GM19193 (cell line): ENCODE data around the gene CFAP73.

Experiments
- POLR2A ChIP-seq: IDR thresholded peaks from 4 replicates; pipeline ENCODE4 v1.6.1; 2011; ENCODE audit not compliant: insufficient read depth, insufficient read length; ENCODE audit errors: extremely low read depth

Gene CFAP73

DNA sequence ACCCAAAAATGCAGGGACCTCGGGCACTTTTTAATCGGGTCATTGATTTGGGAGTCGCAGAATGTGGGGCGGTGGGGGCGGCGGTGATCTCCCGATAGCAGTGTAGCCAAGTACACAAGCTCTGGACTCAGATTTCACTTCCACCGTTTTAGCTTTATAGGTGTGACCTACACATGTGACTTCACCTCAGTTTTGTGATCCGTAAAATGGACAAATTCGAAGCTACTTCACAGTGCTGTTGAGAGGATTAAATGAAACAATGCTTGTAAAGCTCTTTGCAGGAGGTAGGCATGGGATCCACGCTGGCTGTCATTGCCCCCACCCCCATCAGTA is 36.5 kb downstream of the CFAP73 start:
- no peak for TF ChIP-seq POLR2A

DNA sequence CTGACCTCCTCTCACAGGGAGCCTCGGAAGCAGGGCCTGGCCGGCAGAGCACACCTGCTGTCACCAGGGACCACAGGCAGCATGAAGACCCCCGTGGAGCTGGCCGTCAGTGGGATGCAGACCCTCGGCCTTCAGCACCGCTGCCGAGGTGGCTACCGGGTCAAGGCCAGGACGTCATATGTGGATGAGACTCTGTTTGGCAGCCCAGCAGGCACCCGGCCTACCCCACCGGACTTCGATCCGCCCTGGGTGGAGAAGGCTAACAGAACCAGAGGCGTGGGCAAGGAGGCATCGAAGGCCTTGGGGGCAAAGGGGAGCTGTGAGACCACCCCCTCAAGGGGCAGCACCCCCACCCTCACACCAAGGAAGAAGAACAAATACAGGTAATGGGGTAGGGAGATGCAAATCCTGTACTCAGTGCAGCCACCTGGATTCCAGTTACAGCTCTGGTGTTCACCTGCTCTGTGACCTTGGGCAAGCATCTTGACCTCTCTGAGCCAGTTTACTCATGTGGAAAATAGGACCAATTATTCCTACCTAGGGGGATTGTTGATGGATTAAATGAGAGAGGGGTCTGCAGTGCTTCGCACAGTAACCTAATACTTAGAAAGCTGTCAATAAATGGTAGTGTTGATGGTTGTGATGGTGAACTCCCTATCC is 37.3 kb downstream of the CFAP73 start:
- TF ChIP-seq POLR2A: no peak

GRCh38 chr12:113189361-113189760 is 39.8 kb downstream of the CFAP73 start:
- no peak for TF ChIP-seq POLR2A

GRCh38 chr12:113190761-113191160 is 41.2 kb downstream of the CFAP73 start:
- TF ChIP-seq POLR2A: no peak

- no peak for TF ChIP-seq POLR2A
Measured at GRCh38 chr12:113191227-113191626, 41.7 kb downstream of the CFAP73 start.

DNA sequence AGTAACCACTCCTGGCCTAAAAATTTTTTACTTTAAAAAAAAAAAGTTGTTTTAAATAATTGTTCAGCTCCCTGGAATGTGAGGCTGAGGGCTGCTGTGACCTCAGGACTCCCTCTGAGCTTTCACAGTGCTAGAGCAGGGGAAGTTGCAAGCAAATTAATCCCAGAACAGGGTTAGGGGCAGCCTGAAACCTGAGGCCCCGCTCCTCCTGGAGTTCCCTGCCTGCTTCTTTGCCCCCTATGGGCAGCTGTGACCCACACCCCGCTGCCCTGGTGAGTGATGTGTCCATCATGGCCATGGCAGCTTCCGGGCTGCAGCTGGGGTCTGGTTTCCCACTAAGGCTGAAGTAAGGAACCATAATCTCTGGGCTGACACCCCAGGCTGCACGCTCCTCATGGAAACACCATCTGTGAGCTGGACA is 45.5 kb downstream of the CFAP73 start:
- TF ChIP-seq POLR2A: no peak

DNA sequence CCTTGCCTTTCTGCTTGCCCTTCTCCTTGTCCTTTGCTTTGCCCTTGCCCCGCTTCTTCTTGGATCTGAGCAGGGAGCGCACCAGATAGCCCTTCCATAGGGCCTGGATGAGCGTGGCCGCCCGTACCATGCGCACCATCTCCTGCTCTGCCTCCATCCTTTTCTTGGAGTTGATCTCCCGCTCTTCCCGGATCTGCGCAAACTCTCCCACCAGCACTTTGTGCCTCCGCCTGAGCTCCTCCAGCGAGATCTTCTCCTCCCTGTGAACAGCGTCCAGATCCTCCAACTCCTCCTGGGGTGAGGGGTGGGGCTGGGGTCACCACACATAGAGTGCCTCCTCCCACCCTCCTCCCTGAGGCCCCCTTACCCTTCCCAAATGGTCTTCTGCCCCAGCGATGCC is 46.1 kb downstream of the CFAP73 start:
- TF ChIP-seq POLR2A: no peak

DNA sequence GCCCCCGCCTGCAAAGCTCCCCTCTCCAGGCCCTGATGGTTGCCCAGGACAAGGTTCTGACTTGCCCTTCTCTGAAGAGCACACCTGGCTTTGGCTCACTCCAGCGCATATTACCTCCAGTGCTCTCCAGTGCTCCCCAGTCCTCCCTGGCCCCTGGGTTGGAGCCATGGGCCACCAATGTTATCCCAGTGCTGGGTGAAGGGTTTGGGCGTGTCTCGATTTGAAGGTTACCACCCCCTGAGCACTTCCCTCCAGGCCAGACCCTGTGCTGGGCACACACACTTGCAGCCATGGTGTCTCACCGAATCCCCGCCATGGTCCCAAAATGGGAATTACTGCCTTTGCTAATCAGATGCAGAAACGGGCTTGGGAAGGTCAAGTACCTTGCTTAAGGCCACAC is 47.1 kb downstream of the CFAP73 start:
- TF ChIP-seq POLR2A: no peak

- TF ChIP-seq POLR2A: no peak
Measured at GRCh38 chr12:113196990-113197389, 47.5 kb downstream of the CFAP73 start.

DNA sequence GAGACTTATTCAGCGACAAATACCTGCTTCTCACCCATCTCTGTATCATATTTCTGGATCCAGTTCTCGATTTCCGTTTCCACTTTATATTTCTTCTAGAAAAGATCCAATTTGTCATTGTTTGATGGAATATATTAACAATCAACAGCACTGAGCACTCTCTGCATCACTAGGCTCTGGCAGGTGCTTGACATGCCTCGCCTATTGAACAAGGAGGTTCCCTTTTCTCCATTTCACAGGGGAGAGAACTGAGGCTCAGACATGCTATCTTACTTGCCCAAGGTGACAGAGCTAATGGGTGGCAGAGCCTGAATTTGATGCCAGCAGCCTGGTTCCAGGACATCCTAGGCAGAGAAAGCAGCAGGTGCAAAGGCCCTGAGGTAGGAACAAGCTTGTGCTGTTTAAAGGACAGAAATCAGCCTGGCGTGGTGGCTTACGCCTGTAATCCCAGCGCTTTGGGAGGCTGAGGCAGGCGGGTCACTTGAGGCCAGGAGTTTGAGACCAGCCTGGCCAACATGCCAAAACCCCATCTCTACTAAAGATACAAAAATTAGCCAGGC is 48.1 kb downstream of the CFAP73 start:
- no peak for TF ChIP-seq POLR2A

GRCh38 chr12:113198296-113198695 is 48.8 kb downstream of the CFAP73 start:
- no peak for TF ChIP-seq POLR2A

GRCh38 chr12:113200021-113200797 is 50.7 kb downstream of the CFAP73 start:
- no peak for TF ChIP-seq POLR2A

GRCh38 chr12:113201187-113202177 is 52.0 kb downstream of the CFAP73 start:
- TF ChIP-seq POLR2A: no peak

DNA sequence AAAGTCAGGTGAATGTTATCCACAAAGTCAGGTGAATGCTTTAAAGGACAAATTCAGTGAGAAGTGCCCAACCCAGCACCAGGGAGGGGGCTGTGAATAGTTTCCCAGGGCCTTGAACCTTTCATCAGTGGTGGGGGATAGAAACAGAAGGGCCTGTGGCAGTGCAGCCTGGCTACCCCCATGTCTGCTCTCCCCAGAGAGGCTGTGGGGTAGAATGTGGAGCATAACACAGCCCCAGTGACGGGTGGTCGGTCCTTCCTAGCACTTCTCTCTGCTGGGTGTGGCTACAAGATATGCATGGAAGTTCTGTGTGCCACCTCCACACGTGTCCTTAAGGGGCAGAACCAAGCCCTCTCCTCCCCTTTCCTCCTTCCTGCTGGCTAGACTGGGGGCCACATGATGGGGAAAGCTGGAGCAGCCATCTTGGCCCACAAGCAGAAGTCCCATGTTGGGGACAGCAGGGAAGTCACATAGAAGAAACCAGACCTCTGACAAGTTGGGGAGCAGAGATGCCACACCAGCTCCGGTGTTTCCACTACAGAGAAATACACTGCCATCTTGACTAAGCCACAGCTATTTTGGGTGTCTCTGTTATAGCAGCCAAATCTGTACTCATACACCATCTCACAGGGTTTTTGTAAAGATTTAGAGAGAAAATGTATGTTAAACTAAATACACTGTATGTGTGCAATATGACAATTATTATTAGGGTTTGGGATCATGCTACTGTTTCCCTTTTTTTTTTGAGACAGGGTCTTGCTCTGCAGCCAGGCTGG is 53.0 kb downstream of the CFAP73 start:
- no peak for TF ChIP-seq POLR2A
